GM12878 (cell line): ENCODE data around the gene ANO3.

Source experiments
- BCLAF1 ChIP-seq: fragments of 450-650 bp; IDR thresholded peaks from 2 replicates; pipeline ENCODE4 v1.6.1; 2017; ENCODE audit warnings: antibody characterized with exemption, mild to moderate bottlenecking, moderate library complexity
- CREM ChIP-seq: IDR thresholded peaks from 2 replicates; pipeline ENCODE4 v1.6.1; 2014; ENCODE audit warnings: antibody characterized with exemption, low read depth
- CTCF ChIP-seq, 3 experiments: IDR thresholded peaks in 2 of 3; conservative IDR thresholded peaks in 1 of 3; 2 replicates each; pipeline ENCODE4 v1.5.1; 2011; ENCODE audit warnings: low read depth in 3 of 3, low read length in 3 of 3, mild to moderate bottlenecking in 3 of 3, control low read depth in 2 of 3, moderate library complexity in 2 of 3, inconsistent platforms in 1 of 3, mixed read lengths in 1 of 3; ENCODE audit not compliant: control insufficient read depth in 2 of 3, insufficient read depth in 1 of 3; ENCODE audit errors: extremely low read depth in 1 of 3
- HDGF ChIP-seq: fragments of 450-650 bp; IDR thresholded peaks from 2 replicates; pipeline ENCODE4 v1.6.1; 2016; ENCODE audit warnings: antibody characterized with exemption
- MAX ChIP-seq: IDR thresholded peaks from 2 replicates; pipeline ENCODE4 v1.6.1; 2012; ENCODE audit warnings: low read depth, low read length, improper control_type of control experiment
- NR2C2 ChIP-seq: IDR thresholded peaks from 2 replicates; pipeline ENCODE4 v1.6.1; 2011; ENCODE audit warnings: borderline replicate concordance, low read depth; ENCODE audit not compliant: control insufficient read depth, insufficient read length
- POLR2A ChIP-seq: IDR thresholded peaks from 2 replicates; pipeline ENCODE4 v1.6.1; 2011; ENCODE audit warnings: low read depth, mild to moderate bottlenecking, low read length
- TAF1 ChIP-seq: IDR thresholded peaks from 2 replicates; pipeline ENCODE4 v1.6.1; 2011; ENCODE audit warnings: mild to moderate bottlenecking, low read depth, low read length, borderline replicate concordance
- TF ChIP-seq, protein P1 (sequence below): IDR thresholded peaks from 2 replicates; pipeline ENCODE4 v1.6.1; 2012; ENCODE audit warnings: low read length, inconsistent platforms
- TF ChIP-seq, protein P2 (sequence below): fragments of 450-650 bp; IDR thresholded peaks from 2 replicates; pipeline ENCODE4 v1.6.1; 2016; ENCODE audit warnings: mild to moderate bottlenecking
- TF ChIP-seq, protein P3 (sequence below): IDR thresholded peaks from 2 replicates; pipeline ENCODE4 v1.6.1; 2011; ENCODE audit warnings: low read depth, low read length, improper control_type of control experiment, borderline replicate concordance
- TF ChIP-seq, protein P4 (sequence below): IDR thresholded peaks from 2 replicates; pipeline ENCODE4 v1.6.1; 2011; ENCODE audit warnings: borderline replicate concordance, low read depth, mild to moderate bottlenecking, moderate library complexity, low read length; ENCODE audit not compliant: insufficient read depth, poor library complexity, severe bottlenecking

- TF ChIP-seq, protein P1, sequence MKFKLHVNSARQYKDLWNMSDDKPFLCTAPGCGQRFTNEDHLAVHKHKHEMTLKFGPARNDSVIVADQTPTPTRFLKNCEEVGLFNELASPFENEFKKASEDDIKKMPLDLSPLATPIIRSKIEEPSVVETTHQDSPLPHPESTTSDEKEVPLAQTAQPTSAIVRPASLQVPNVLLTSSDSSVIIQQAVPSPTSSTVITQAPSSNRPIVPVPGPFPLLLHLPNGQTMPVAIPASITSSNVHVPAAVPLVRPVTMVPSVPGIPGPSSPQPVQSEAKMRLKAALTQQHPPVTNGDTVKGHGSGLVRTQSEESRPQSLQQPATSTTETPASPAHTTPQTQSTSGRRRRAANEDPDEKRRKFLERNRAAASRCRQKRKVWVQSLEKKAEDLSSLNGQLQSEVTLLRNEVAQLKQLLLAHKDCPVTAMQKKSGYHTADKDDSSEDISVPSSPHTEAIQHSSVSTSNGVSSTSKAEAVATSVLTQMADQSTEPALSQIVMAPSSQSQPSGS = no peak
- TF ChIP-seq POLR2A (no peak), CTCF (IDR thresholded peaks at IDR 0.05 in 2 of 3, conservative IDR thresholded peaks at IDR 0.05 in 1 of 3; ENCODE audit: control insufficient read depth in 2 of 3, extremely low read depth in 1 of 3, insufficient read depth in 1 of 3, low read depth in 3 of 3, low read length in 3 of 3) (peak; percentile 34 to 56 (median 52); a peak in 3 of 6 replicates), BCLAF1 (no peak), HDGF (no peak), MAX (no peak), TAF1 (no peak), NR2C2 (no peak), CREM (no peak)
- TF ChIP-seq, protein P2, sequence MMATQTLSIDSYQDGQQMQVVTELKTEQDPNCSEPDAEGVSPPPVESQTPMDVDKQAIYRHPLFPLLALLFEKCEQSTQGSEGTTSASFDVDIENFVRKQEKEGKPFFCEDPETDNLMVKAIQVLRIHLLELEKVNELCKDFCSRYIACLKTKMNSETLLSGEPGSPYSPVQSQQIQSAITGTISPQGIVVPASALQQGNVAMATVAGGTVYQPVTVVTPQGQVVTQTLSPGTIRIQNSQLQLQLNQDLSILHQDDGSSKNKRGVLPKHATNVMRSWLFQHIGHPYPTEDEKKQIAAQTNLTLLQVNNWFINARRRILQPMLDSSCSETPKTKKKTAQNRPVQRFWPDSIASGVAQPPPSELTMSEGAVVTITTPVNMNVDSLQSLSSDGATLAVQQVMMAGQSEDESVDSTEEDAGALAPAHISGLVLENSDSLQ = no peak
- TF ChIP-seq, protein P3, sequence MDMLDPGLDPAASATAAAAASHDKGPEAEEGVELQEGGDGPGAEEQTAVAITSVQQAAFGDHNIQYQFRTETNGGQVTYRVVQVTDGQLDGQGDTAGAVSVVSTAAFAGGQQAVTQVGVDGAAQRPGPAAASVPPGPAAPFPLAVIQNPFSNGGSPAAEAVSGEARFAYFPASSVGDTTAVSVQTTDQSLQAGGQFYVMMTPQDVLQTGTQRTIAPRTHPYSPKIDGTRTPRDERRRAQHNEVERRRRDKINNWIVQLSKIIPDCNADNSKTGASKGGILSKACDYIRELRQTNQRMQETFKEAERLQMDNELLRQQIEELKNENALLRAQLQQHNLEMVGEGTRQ = no peak
- TF ChIP-seq, protein P4, sequence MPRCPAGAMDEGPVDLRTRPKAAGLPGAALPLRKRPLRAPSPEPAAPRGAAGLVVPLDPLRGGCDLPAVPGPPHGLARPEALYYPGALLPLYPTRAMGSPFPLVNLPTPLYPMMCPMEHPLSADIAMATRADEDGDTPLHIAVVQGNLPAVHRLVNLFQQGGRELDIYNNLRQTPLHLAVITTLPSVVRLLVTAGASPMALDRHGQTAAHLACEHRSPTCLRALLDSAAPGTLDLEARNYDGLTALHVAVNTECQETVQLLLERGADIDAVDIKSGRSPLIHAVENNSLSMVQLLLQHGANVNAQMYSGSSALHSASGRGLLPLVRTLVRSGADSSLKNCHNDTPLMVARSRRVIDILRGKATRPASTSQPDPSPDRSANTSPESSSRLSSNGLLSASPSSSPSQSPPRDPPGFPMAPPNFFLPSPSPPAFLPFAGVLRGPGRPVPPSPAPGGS = no peak
Measured at GRCh38 chr11:26286472-26287066, 45.4 kb upstream of the ANO3 start.
